Smooth muscle cell of trachea (primary cell): Measurements from ENCODE around the gene HLA-DPA1. TPM values are rescaled to one million over a fixed set of nuclear protein-coding genes. Genes with fewer than 3 reads are reported as not detected.

Experiments used
- total RNA-seq: library from RNA; depleted of rRNA; stranded (reverse); fragments of >200 nt; gene quantifications from 2 replicates; pipeline ENCODE4 v1.2.1, GENCODE V29; 2014

Gene HLA-DPA1
- 1.7 and 2.8 TPM in 2 replicates for total RNA-seq

DNA sequence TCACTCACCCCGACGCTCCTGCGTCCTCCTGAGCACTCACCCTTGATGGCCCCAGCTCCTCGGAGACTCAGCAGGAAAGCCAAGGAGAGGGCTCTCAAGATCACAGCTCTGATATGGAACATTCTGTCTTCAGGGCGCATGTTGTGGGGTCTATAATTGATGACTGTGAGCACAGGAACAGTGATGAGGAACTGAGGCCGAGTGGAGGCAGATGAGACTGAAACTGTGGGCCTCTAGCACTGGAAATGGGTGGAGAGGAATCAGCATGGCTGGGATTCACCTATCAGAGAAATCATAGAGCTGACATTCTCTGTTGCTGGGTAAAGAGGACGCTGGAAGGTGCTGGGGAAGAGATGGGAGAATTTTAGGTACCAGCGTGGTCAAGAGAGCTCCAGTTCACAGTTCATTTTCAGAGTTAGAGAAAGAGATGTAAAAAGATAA lies at the start of gene HLA-DPA1:
HLA-DPA1 (minus strand) TSS at position 219 of the 441 bp plus-strand sequence.

DNA sequence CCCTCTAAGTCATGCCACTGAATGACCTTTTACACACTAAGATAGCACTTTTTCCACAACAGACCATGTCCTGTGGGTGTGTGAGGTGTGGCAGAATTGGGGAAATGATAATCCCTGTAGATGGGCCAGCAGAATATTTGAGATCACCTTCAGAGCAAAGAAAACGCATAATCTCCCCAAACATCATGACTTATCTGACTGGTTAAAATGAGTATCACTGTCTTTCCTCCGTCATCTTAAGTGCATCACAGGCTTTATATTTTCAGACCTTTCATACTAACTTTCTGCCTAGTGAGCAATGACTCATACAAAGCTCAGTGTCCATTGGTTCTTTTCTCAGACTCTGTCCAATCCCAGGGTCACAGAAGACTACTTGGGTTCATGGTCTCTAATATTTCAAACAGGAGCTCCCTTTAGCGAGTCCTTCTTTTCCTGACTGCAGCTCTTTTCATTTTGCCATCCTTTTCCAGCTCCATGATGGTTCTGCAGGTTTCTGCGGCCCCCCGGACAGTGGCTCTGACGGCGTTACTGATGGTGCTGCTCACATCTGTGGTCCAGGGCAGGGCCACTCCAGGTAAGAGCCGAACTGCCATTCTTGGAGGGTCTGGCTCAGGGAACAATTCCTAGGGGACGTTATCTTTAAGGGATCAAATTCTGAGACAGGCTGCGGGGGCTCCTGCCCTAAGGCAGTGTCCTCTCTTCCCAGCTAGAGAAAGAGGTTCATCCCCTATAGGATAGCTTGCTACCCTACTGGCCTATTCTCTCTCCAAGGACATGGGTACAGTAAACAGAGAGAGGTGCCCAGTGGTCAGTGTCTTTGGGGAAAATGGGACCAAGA lies 2.3 kb upstream of the HLA-DPA1 start, which contains the start of gene HLA-DPB1:
HLA-DPB1 (plus strand) TSS at position 423 of the 838 bp plus-strand sequence; CDS start at position 475, 52 bp downstream.

Other genes starting within 250 kb of the HLA-DPA1 start
- gene TAP2, start 234.9 kb downstream of the HLA-DPA1 start, total RNA-seq: 24.3 and 29.1 TPM in 2 replicates
- 54.6 and 59.8 TPM in 2 replicates for gene PSMB8, start 229.6 kb downstream of the HLA-DPA1 start, total RNA-seq
- gene TAP1, start 219.9 kb downstream of the HLA-DPA1 start, total RNA-seq: 40.3 and 73.8 TPM in 2 replicates
- gene PSMB9, start 219.5 kb downstream of the HLA-DPA1 start, total RNA-seq: 37.2 and 42.3 TPM in 2 replicates
- 0.50 and 1.5 TPM in 2 replicates for gene HLA-DMB, start 132.6 kb downstream of the HLA-DPA1 start, total RNA-seq
- 4.7 and 14.1 TPM in 2 replicates for gene HLA-DMA, start 120.6 kb downstream of the HLA-DPA1 start, total RNA-seq
- 102 and 104 TPM in 2 replicates for gene BRD2, start 105.1 kb downstream of the HLA-DPA1 start, total RNA-seq
- under 0.01 TPM in 1 of 2 replicates, not detected in the other for gene HLA-DOA, start 64.1 kb downstream of the HLA-DPA1 start, total RNA-seq
- 1.8 and 10.0 TPM in 2 replicates for gene HLA-DPB1, start 2.3 kb upstream of the HLA-DPA1 start, total RNA-seq
- 0.15 and 1.2 TPM in 2 replicates for gene COL11A2, start 118.8 kb upstream of the HLA-DPA1 start, total RNA-seq
- 28.2 and 36.4 TPM in 2 replicates for gene RXRB, start 127.0 kb upstream of the HLA-DPA1 start, total RNA-seq
- 126 and 152 TPM in 2 replicates for gene SLC39A7, start 127.2 kb upstream of the HLA-DPA1 start, total RNA-seq
- gene HSD17B8, start 131.0 kb upstream of the HLA-DPA1 start, total RNA-seq: 11.1 and 11.6 TPM in 2 replicates
- gene RING1, start 134.9 kb upstream of the HLA-DPA1 start, total RNA-seq: 31.4 and 52.9 TPM in 2 replicates
- gene VPS52, start 198.2 kb upstream of the HLA-DPA1 start, total RNA-seq: 42.0 and 42.8 TPM in 2 replicates
- gene RPS18, start 198.4 kb upstream of the HLA-DPA1 start, total RNA-seq: 3,088 and 3,156 TPM in 2 replicates
- 12.5 and 18.0 TPM in 2 replicates for gene B3GALT4, start 203.5 kb upstream of the HLA-DPA1 start, total RNA-seq
- gene WDR46, start 215.6 kb upstream of the HLA-DPA1 start, total RNA-seq: 69.3 and 86.5 TPM in 2 replicates
- 26.6 and 51.3 TPM in 2 replicates for gene PFDN6, start 216.0 kb upstream of the HLA-DPA1 start, total RNA-seq
- gene RGL2, start 225.3 kb upstream of the HLA-DPA1 start, total RNA-seq: 29.2 and 41.7 TPM in 2 replicates
- 54.8 and 136 TPM in 2 replicates for gene TAPBP, start 240.4 kb upstream of the HLA-DPA1 start, total RNA-seq
- 18.0 and 25.8 TPM in 2 replicates for gene ZBTB22, start 244.1 kb upstream of the HLA-DPA1 start, total RNA-seq
- gene DAXX, start 249.3 kb upstream of the HLA-DPA1 start, total RNA-seq: 41.7 and 65.6 TPM in 2 replicates